HUDEP-2 (cell line): ENCODE measurements around the gene ZFAND2B.

Experiments used
- DNase-seq, 76 experiments: peaks; one replicate each; lab custom pipeline; 2025; ENCODE audit not compliant: unreplicated experiment in 76 of 76; lab: John Stamatoyannopoulos, UW

Gene ZFAND2B

GRCh38 chr2:219218732-219219701, 12.4 kb downstream of the ZFAND2B start, which contains the start of gene ABCB6:
ABCB6 (minus strand) TSS chr2:219218958; CDS start chr2:219218673, 285 bp downstream.
- DNase-seq = peak in 75 of 76 experiments; percentile 34 to 97 (median 92)

- DNase-seq = no peak
These were observed 13.4 kb downstream of the ZFAND2B start for GRCh38 chr2:219219784-219220532.

GRCh38 chr2:219220652-219221402, 14.2 kb downstream of the ZFAND2B start:
- peak in 1 of 76 experiments; percentile 4 for DNase-seq

GRCh38 chr2:219221957-219222518, 15.5 kb downstream of the ZFAND2B start:
- DNase-seq = no peak

- no peak for DNase-seq
These were observed 17.4 kb downstream of the ZFAND2B start for GRCh38 chr2:219223831-219224610.

- DNase-seq = no peak
These were observed 18.8 kb downstream of the ZFAND2B start for GRCh38 chr2:219225350-219225749.

- peak in 9 of 76 experiments; percentile 7 to 34 (median 21) for DNase-seq
These were observed 21.7 kb downstream of the ZFAND2B start for GRCh38 chr2:219228041-219228910.

- peak in 1 of 76 experiments; percentile 4 for DNase-seq
These were observed 22.3 kb downstream of the ZFAND2B start for GRCh38 chr2:219228911-219229304.

GRCh38 chr2:219229305-219230058, 22.9 kb downstream of the ZFAND2B start, which contains the start of the genes ANKZF1 and ATG9A:
ANKZF1 (plus strand) TSS chr2:219229806; CDS start chr2:219230258, 452 bp downstream.
ATG9A (minus strand) TSS chr2:219229636; CDS start chr2:219228024, 1,612 bp downstream.
- peak in 75 of 76 experiments; percentile 53 to 99 (median 97) for DNase-seq

GRCh38 chr2:219230059-219230540, 23.5 kb downstream of the ZFAND2B start:
- peak in 35 of 76 experiments; percentile 1 to 61 (median 25) for DNase-seq

- no peak for DNase-seq
These were observed 27.7 kb downstream of the ZFAND2B start for GRCh38 chr2:219234331-219234730.

GRCh38 chr2:219243291-219243761, 36.7 kb downstream of the ZFAND2B start:
- DNase-seq = no peak

GRCh38 chr2:219244789-219245147, 38.2 kb downstream of the ZFAND2B start:
- DNase-seq = no peak

- DNase-seq = peak in 75 of 76 experiments; percentile 27 to 92 (median 77)
These were observed 38.7 kb downstream of the ZFAND2B start, which contains the start of the genes GLB1L and STK16 for GRCh38 chr2:219245148-219245898. GLB1L (minus strand) TSS chr2:219245444; CDS start chr2:219243573, 1,871 bp downstream. STK16 (plus strand) TSS chr2:219245479; CDS start chr2:219246000, 521 bp downstream.

- no peak for DNase-seq
These were observed 39.3 kb downstream of the ZFAND2B start for GRCh38 chr2:219245899-219246230.

GRCh38 chr2:219246559-219246958, 40.0 kb downstream of the ZFAND2B start:
- DNase-seq = no peak
